ENCODE data around the gene SLC7A1. TPM values are rescaled to one million over a fixed set of nuclear protein-coding genes. Genes with fewer than 3 reads are reported as not detected.

The SLC7A1 gene
- polyA plus RNA-seq, 10 donors: 8.1 to 16.6 (median 9.7) TPM

GRCh38 chr13:29562786-29563438 is 32.6 kb downstream of the SLC7A1 start:
- DNase-seq: no peak

GRCh38 chr13:29561918-29562317 is 33.6 kb downstream of the SLC7A1 start:
- DNase-seq: no peak

- no peak for DNase-seq
Observed at GRCh38 chr13:29556742-29557141, 38.7 kb downstream of the SLC7A1 start.

- no peak for DNase-seq
Observed at GRCh38 chr13:29551214-29551613, 44.3 kb downstream of the SLC7A1 start.

- peak in 1 of 3 donors; percentile 53 for DNase-seq
Observed at GRCh38 chr13:29550430-29550988, 45.0 kb downstream of the SLC7A1 start.

- DNase-seq: no peak
Observed at GRCh38 chr13:29548722-29549121, 46.8 kb downstream of the SLC7A1 start.

- DNase-seq: no peak
Observed at GRCh38 chr13:29547153-29547552, 48.3 kb downstream of the SLC7A1 start.

- no peak for DNase-seq
Observed at GRCh38 chr13:29546662-29547061, 48.8 kb downstream of the SLC7A1 start.

GRCh38 chr13:29545988-29546387 is 49.5 kb downstream of the SLC7A1 start:
- DNase-seq: no peak

GRCh38 chr13:29543230-29544215 is 52.0 kb downstream of the SLC7A1 start:
- no peak for DNase-seq

- no peak for DNase-seq
Observed at GRCh38 chr13:29542381-29542780, 53.1 kb downstream of the SLC7A1 start.

GRCh38 chr13:29541400-29541799 is 54.1 kb downstream of the SLC7A1 start:
- DNase-seq: no peak

GRCh38 chr13:29540799-29541198 is 54.7 kb downstream of the SLC7A1 start:
- DNase-seq: no peak

- DNase-seq: no peak
Observed at GRCh38 chr13:29540334-29540733, 55.2 kb downstream of the SLC7A1 start.

- DNase-seq: no peak
Observed at GRCh38 chr13:29539856-29540255, 55.6 kb downstream of the SLC7A1 start.

GRCh38 chr13:29538652-29539040 is 56.8 kb downstream of the SLC7A1 start:
- DNase-seq: peak in 1 of 3 donors; percentile 78

- DNase-seq: no peak
Observed at GRCh38 chr13:29537736-29538651, 57.5 kb downstream of the SLC7A1 start.

- DNase-seq: no peak
Observed at GRCh38 chr13:29536853-29537252, 58.6 kb downstream of the SLC7A1 start.

GRCh38 chr13:29535663-29536655 is 59.5 kb downstream of the SLC7A1 start:
- DNase-seq: no peak

- no peak for DNase-seq
Observed at GRCh38 chr13:29534083-29534482, 61.4 kb downstream of the SLC7A1 start.

All from muscle of back (tissue), 11 donors.